A673 (cell line): ENCODE measurements around the gene MAPRE3.

Experiments used
- CTCF ChIP-seq: fragments of 300-800, 200-600 bp; sonication (generic); conservative IDR thresholded peaks from 2 replicates; pipeline ENCODE4 v1.5.1; 2017; ENCODE audit warnings: low read depth, mild to moderate bottlenecking, antibody characterized with exemption, low read length, moderate library complexity, mixed read lengths
- EZH2 ChIP-seq: fragments of 200-600 bp; sonication (generic); IDR thresholded peaks from 2 replicates; pipeline ENCODE4 v1.6.1; 2017; ENCODE audit warnings: borderline replicate concordance, low read depth, mild to moderate bottlenecking, mixed read lengths, antibody characterized with exemption, low read length; ENCODE audit not compliant: poor library complexity, severe bottlenecking

GRCh38 chr2:27025281-27025800 lies 54.9 kb downstream of the MAPRE3 start:
- no peak for TF ChIP-seq CTCF
- TF ChIP-seq EZH2, result no peak
